Measurements from ENCODE around the gene NT5C2.

Gene NT5C2

DNA sequence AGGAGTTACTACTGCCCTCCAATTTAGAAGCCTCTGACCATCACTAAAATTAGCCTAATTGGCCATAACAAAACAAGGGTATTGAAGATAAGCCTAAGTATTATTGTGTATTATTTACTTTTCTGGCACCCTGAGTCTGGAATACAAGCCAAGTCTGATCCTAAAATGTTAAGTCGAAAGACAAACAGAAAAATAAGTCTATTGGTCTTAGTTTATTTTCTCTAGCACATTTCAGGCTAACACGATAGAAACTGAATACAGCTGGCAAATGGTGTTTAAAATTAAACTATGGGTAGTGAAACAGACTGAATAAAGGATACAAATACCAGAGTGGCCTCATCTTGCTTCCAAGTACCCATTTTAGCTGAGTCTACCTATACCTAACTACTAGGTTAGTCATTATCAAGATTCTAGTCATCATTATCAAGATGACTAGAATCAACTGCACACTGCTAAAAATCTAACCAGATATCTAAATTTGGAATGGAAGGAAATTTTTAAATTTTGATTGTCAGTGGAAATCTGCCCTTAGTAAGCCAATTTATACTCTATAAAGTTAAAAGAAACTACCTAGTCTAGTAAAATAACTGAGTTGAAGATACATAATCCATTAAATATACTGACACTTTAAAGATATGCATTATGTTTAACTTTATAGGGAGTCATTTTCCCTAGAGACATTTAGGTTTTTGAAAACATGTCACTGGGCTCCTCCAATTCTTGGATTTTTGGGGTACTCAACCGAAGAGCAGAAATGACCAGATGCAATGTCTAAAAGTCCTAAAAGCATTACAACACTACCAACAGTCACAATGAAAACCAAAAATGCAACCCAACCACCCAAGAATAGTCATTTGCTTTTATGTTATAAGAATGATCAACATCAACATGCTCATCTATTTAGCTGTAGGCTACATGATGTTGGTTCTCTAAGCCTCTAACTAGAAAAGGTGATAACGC, 80.9 kb downstream of the NT5C2 start:
- no peak overlapping the region for H3K4me3 ChIP-seq
- no peaks in the 10 kb centered on the region for H3K9me3 ChIP-seq (ENCODE audit: low read depth, low read length)
- DNase-seq (ENCODE audit: low read depth, low spot score), result no peak
- H3K36me3 ChIP-seq (ENCODE audit: insufficient read depth, low read length), result no peaks in the 10 kb centered on the region
- H3K9ac ChIP-seq (ENCODE audit: insufficient read length), result no peak overlapping the region
- TF ChIP-seq FOXP2 (optimal IDR thresholded peaks at IDR 0.05; ENCODE audit: control extremely low read depth, extremely low read length, insufficient read depth), result no peak
- TF ChIP-seq POLR2AphosphoS5 (IDR thresholded peaks at IDR 0.05; ENCODE audit: borderline replicate concordance, low read depth, low read length), result no peak
- TF ChIP-seq EZH2 (IDR thresholded peaks at IDR 0.05), result no peak
- H3K27ac ChIP-seq, result no peak overlapping the region

- no peaks in the 10 kb centered on the region for H3K9me3 ChIP-seq (ENCODE audit: low read depth, low read length)
- no peak overlapping the region for H3K4me3 ChIP-seq
- H3K27ac ChIP-seq, result no peak overlapping the region
- TF ChIP-seq FOXP2 (optimal IDR thresholded peaks at IDR 0.05; ENCODE audit: control extremely low read depth, extremely low read length, insufficient read depth) (no peak), POLR2AphosphoS5 (IDR thresholded peaks at IDR 0.05; ENCODE audit: borderline replicate concordance, low read depth, low read length) (no peak)
- H3K36me3 ChIP-seq (ENCODE audit: insufficient read depth, low read length), result no peaks in the 10 kb centered on the region
- H3K9ac ChIP-seq (ENCODE audit: insufficient read length), result no peak overlapping the region
- DNase-seq (ENCODE audit: low read depth, low spot score), result no peak
Observed at GRCh38 chr10:103111031-103111917, 81.8 kb downstream of the NT5C2 start.

DNA sequence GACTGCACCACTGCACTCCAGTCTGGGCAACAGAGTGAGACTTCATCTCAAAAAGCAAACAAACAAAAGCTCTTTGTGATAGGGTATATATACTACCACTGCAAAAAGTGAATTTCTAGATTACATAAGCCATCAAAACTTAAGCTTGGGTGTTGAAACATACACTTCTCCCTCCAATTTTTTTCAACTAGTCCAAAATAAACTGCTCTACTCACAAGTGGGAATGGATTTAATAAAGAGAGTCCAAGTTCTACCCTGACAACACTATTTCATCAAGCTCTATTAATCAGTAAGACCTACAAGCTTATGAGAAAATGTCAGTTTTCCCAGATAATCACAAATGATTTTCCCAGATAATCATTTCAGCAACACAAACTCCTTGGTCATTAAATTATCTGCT, 82.7 kb downstream of the NT5C2 start:
- Histone ChIP-seq H3K27ac (no peak overlapping the region), H3K9ac (ENCODE audit: insufficient read length) (no peak overlapping the region), H3K4me3 (no peak overlapping the region), H3K9me3 (ENCODE audit: low read depth, low read length) (no peaks in the 10 kb centered on the region), H3K36me3 (ENCODE audit: insufficient read depth, low read length) (no peaks in the 10 kb centered on the region)
- TF ChIP-seq FOXP2 (optimal IDR thresholded peaks at IDR 0.05; ENCODE audit: control extremely low read depth, extremely low read length, insufficient read depth) (no peak), POLR2AphosphoS5 (IDR thresholded peaks at IDR 0.05; ENCODE audit: borderline replicate concordance, low read depth, low read length) (no peak)
- no peak for DNase-seq (ENCODE audit: low read depth, low spot score)

GRCh38 chr10:103109821-103110220, 83.3 kb downstream of the NT5C2 start:
- no peak overlapping the region for H3K4me3 ChIP-seq
- DNase-seq (ENCODE audit: low read depth, low spot score), result no peak
- no peaks in the 10 kb centered on the region for H3K36me3 ChIP-seq (ENCODE audit: insufficient read depth, low read length)
- H3K27ac ChIP-seq, result no peak overlapping the region
- TF ChIP-seq EZH2 (IDR thresholded peaks at IDR 0.05) (no peak), FOXP2 (optimal IDR thresholded peaks at IDR 0.05; ENCODE audit: control extremely low read depth, extremely low read length, insufficient read depth) (no peak)
- no peak overlapping the region for H3K9ac ChIP-seq (ENCODE audit: insufficient read length)
- no peaks in the 10 kb centered on the region for H3K9me3 ChIP-seq (ENCODE audit: low read depth, low read length)

GRCh38 chr10:103106539-103106938, 86.5 kb downstream of the NT5C2 start:
- no peaks in the 10 kb centered on the region for H3K36me3 ChIP-seq (ENCODE audit: insufficient read depth, low read length)
- TF ChIP-seq POLR2AphosphoS5 (IDR thresholded peaks at IDR 0.05; ENCODE audit: borderline replicate concordance, low read depth, low read length), result no peak
- TF ChIP-seq FOXP2 (optimal IDR thresholded peaks at IDR 0.05; ENCODE audit: control extremely low read depth, extremely low read length, insufficient read depth), result no peak
- no peak for TF ChIP-seq EZH2 (IDR thresholded peaks at IDR 0.05)
- DNase-seq (ENCODE audit: low read depth, low spot score), result no peak
- no peak overlapping the region for H3K4me3 ChIP-seq
- no peak overlapping the region for H3K27ac ChIP-seq
- no peaks in the 10 kb centered on the region for H3K9me3 ChIP-seq (ENCODE audit: low read depth, low read length)
- H3K9ac ChIP-seq (ENCODE audit: insufficient read length), result no peak overlapping the region

- H3K27ac ChIP-seq, result no peak overlapping the region
- TF ChIP-seq FOXP2 (optimal IDR thresholded peaks at IDR 0.05; ENCODE audit: control extremely low read depth, extremely low read length, insufficient read depth), result no peak
- no peak for TF ChIP-seq EZH2 (IDR thresholded peaks at IDR 0.05)
- TF ChIP-seq POLR2AphosphoS5 (IDR thresholded peaks at IDR 0.05; ENCODE audit: borderline replicate concordance, low read depth, low read length), result no peak
- no peak overlapping the region for H3K4me3 ChIP-seq
- H3K9me3 ChIP-seq (ENCODE audit: low read depth, low read length), result no peaks in the 10 kb centered on the region
- no peak for DNase-seq (ENCODE audit: low read depth, low spot score)
- H3K9ac ChIP-seq (ENCODE audit: insufficient read length), result no peak overlapping the region
- no peaks in the 10 kb centered on the region; the same call in 1 of the 2 replicates for H3K36me3 ChIP-seq (ENCODE audit: insufficient read depth, low read length)
Observed at GRCh38 chr10:103105462-103105861, 87.6 kb downstream of the NT5C2 start.

DNA sequence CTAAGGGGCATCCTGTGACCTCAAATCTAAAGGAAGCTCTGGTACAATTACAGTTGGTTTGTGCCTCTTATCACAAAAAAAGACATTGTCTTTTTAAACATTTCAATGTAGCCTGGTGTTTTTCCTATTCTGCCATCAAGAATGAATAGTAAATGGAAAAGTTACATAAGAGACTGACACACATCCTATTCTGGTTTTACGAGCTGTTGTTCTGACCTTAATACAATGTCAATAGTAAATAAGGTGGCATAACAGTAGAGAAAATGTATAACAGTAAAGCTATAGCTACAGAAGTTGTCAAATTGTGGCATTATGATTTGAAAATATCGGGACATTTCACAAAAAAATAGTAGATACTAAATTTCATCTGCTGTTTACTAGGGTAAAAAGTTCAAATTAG, 88.4 kb downstream of the NT5C2 start:
- Histone ChIP-seq H3K4me3 (no peak overlapping the region), H3K9ac (ENCODE audit: insufficient read length) (no peak overlapping the region), H3K36me3 (ENCODE audit: insufficient read depth, low read length) (peaks cover 3% of the 10 kb centered on the region; the same call in 1 of the 2 replicates), H3K27ac (no peak overlapping the region), H3K9me3 (ENCODE audit: low read depth, low read length) (no peaks in the 10 kb centered on the region)
- TF ChIP-seq FOXP2 (optimal IDR thresholded peaks at IDR 0.05; ENCODE audit: control extremely low read depth, extremely low read length, insufficient read depth) (no peak), POLR2AphosphoS5 (IDR thresholded peaks at IDR 0.05; ENCODE audit: borderline replicate concordance, low read depth, low read length) (no peak), EZH2 (IDR thresholded peaks at IDR 0.05) (no peak)
- no peak for DNase-seq (ENCODE audit: low read depth, low spot score)

DNA sequence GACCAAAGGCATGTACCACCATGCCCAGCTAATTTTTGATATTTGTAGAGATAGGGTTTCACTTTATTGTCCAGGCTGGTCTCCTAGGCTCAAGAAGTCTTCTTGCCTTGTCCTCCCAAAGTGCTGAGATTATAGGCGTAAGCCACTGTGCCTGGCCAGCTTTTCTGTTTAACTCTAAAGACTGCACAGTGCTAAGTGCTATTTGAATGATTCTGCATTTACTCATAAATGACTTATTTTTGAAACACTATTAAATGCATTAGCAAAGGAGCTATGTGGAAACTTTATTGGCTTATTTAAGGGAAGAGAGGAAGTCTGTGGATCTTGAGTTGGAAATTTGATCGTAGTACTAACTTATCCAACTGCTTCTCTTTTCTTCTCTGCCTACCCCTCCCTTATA, 89.1 kb downstream of the NT5C2 start:
- Histone ChIP-seq H3K9ac (ENCODE audit: insufficient read length) (no peak overlapping the region), H3K9me3 (ENCODE audit: low read depth, low read length) (no peaks in the 10 kb centered on the region), H3K36me3 (ENCODE audit: insufficient read depth, low read length) (peaks cover 4% of the 10 kb centered on the region; the same call in 1 of the 2 replicates), H3K27ac (no peak overlapping the region), H3K4me3 (no peak overlapping the region)
- DNase-seq (ENCODE audit: low read depth, low spot score), result no peak
- TF ChIP-seq POLR2AphosphoS5 (IDR thresholded peaks at IDR 0.05; ENCODE audit: borderline replicate concordance, low read depth, low read length) (no peak), FOXP2 (optimal IDR thresholded peaks at IDR 0.05; ENCODE audit: control extremely low read depth, extremely low read length, insufficient read depth) (no peak), EZH2 (IDR thresholded peaks at IDR 0.05) (no peak)

Measured in SK-N-MC (cell line).